Measurements from ENCODE around the gene NEK7. TPM values are rescaled to one million over a fixed set of nuclear protein-coding genes. Genes with fewer than 3 reads are reported as not detected.

NEK7 gene
- polyA plus RNA-seq, 1 donor (not counting 4 experiments of a cell fraction or from before 2014, with no cell fraction given) = 56.8 TPM

DNA sequence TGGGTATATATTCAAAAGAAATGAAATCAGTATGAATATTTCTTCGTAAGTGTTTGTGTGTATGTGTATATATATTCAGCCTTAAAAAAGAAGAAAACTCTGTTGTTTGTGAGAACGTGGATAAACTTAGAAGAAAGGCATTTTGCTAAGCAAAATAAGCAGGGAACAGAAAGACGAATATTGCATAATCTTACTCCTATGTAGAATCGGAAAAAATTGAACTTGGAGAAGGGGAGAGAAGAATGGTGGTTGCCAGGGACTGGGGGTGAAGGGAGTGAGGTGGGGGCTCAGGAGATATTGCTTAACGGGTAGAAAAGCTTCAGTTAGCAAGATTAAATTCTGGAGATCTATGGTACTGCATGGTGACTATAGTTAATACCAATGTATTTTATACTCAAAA, 40.3 kb upstream of the NEK7 start:
- Histone ChIP-seq H3K27ac (ENCODE audit: control insufficient read depth, insufficient read depth, low read length) (no peak overlapping the region), H3K9me3 (ENCODE audit: control insufficient read depth, low read depth, low read length) (peaks cover under 1% of the 10 kb centered on the region), H3K36me3 (ENCODE audit: control insufficient read depth in 2 of 2, extremely low read depth in 1 of 2, insufficient read depth in 2 of 2, low read length in 2 of 2) (no peaks in the 10 kb centered on the region), H3K79me2 (ENCODE audit: control insufficient read depth, insufficient read depth, low read length) (no peaks in the 10 kb centered on the region), H3K4me1 (ENCODE audit: control insufficient read depth, extremely low read depth, insufficient read depth, low read length) (peaks cover 9% of the 10 kb centered on the region), H4K20me1 (ENCODE audit: control insufficient read depth, extremely low read depth, insufficient read depth, low read length) (no peaks in the 10 kb centered on the region), H3K4me2 (ENCODE audit: control insufficient read depth, extremely low read depth, insufficient read depth, low read depth, low read length) (no peak overlapping the region), H3K9ac (ENCODE audit: control insufficient read depth, extremely low read depth, insufficient read depth, low read length) (no peak overlapping the region), H3K27me3 (ENCODE audit: control insufficient read depth, extremely low read depth, insufficient read depth, low read length) (no peaks in the 10 kb centered on the region), H2AFZ (ENCODE audit: control insufficient read depth, low read length) (no peak overlapping the region), H3K9me1 (ENCODE audit: control insufficient read depth, extremely low read depth, insufficient read depth, low read length) (no peaks in the 10 kb centered on the region), H3K4me3 (ENCODE audit: control insufficient read depth in 2 of 3, extremely low read depth in 1 of 3, insufficient read depth in 2 of 3, low read depth in 1 of 3, low read length in 3 of 3) (no peak overlapping the region)
- no peak for FAIRE-seq
- TF ChIP-seq, protein P1, sequence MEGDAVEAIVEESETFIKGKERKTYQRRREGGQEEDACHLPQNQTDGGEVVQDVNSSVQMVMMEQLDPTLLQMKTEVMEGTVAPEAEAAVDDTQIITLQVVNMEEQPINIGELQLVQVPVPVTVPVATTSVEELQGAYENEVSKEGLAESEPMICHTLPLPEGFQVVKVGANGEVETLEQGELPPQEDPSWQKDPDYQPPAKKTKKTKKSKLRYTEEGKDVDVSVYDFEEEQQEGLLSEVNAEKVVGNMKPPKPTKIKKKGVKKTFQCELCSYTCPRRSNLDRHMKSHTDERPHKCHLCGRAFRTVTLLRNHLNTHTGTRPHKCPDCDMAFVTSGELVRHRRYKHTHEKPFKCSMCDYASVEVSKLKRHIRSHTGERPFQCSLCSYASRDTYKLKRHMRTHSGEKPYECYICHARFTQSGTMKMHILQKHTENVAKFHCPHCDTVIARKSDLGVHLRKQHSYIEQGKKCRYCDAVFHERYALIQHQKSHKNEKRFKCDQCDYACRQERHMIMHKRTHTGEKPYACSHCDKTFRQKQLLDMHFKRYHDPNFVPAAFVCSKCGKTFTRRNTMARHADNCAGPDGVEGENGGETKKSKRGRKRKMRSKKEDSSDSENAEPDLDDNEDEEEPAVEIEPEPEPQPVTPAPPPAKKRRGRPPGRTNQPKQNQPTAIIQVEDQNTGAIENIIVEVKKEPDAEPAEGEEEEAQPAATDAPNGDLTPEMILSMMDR (optimal IDR thresholded peaks at IDR 0.05 in 1 of 3, IDR thresholded peaks at IDR 0.05 in 1 of 3, conservative IDR thresholded peaks at IDR 0.05 in 1 of 3; ENCODE audit: extremely low read depth in 1 of 3, insufficient read depth in 2 of 3, low read length in 3 of 3) = no peak
- TF ChIP-seq EZH2 (IDR thresholded peaks at IDR 0.05; ENCODE audit: low read length) = no peak
- no peak for DNase-seq (ENCODE audit: low read depth, low spot score)
- dilution Hi-C loops (cut with MboI; ENCODE audit: extremely low pct_ligation_motif_present, low sequenced_read_pairs) = no loop called here

DNA sequence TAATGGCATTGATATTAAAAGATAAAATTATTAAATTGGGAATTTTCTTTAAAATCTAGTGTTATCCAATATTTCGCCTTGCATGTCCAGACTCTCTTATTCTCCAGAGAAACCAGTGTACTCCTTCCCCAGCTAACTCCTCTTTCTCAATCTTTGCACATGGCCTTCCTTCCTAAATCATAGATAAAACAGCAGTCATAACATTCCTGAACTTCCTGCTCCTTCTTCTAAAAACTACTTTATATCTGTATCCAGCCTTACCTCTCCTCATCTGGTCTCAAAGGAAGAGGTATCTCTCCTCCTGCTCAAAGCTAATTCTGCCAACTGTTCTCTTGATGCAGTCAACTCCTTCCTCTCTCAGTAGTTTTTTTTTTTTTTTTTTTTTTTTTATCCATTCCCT, 39.5 kb upstream of the NEK7 start:
- TF ChIP-seq, protein P1 (optimal IDR thresholded peaks at IDR 0.05 in 1 of 3, IDR thresholded peaks at IDR 0.05 in 1 of 3, conservative IDR thresholded peaks at IDR 0.05 in 1 of 3; ENCODE audit: extremely low read depth in 1 of 3, insufficient read depth in 2 of 3, low read length in 3 of 3) = no peak
- TF ChIP-seq EZH2 (IDR thresholded peaks at IDR 0.05; ENCODE audit: low read length) = no peak
- Histone ChIP-seq H4K20me1 (ENCODE audit: control insufficient read depth, extremely low read depth, insufficient read depth, low read length) (no peaks in the 10 kb centered on the region), H3K27me3 (ENCODE audit: control insufficient read depth, extremely low read depth, insufficient read depth, low read length) (no peaks in the 10 kb centered on the region), H3K27ac (ENCODE audit: control insufficient read depth, insufficient read depth, low read length) (no peak overlapping the region), H3K4me3 (ENCODE audit: control insufficient read depth in 2 of 3, extremely low read depth in 1 of 3, insufficient read depth in 2 of 3, low read depth in 1 of 3, low read length in 3 of 3) (no peak overlapping the region), H3K9me1 (ENCODE audit: control insufficient read depth, extremely low read depth, insufficient read depth, low read length) (no peaks in the 10 kb centered on the region), H3K4me1 (ENCODE audit: control insufficient read depth, extremely low read depth, insufficient read depth, low read length) (peaks cover 10% of the 10 kb centered on the region), H3K4me2 (ENCODE audit: control insufficient read depth, extremely low read depth, insufficient read depth, low read depth, low read length) (no peak overlapping the region), H2AFZ (ENCODE audit: control insufficient read depth, low read length) (no peak overlapping the region), H3K79me2 (ENCODE audit: control insufficient read depth, insufficient read depth, low read length) (no peaks in the 10 kb centered on the region), H3K36me3 (ENCODE audit: control insufficient read depth in 2 of 2, extremely low read depth in 1 of 2, insufficient read depth in 2 of 2, low read length in 2 of 2) (no peaks in the 10 kb centered on the region), H3K9me3 (ENCODE audit: control insufficient read depth, low read depth, low read length) (peaks cover 2% of the 10 kb centered on the region), H3K9ac (ENCODE audit: control insufficient read depth, extremely low read depth, insufficient read depth, low read length) (no peak overlapping the region)
- dilution Hi-C loops (cut with MboI; ENCODE audit: extremely low pct_ligation_motif_present, low sequenced_read_pairs) = no loop called here
- DNase-seq (ENCODE audit: low read depth, low spot score) (no peak), FAIRE-seq (no peak)

All from keratinocyte (primary cell).